HCT116 (cell line): ENCODE data around the gene PANX2. TPM values are rescaled to one million over a fixed set of nuclear protein-coding genes. Genes with fewer than 3 reads are reported as not detected.

Source experiments
- ATAC-seq: fragments of 200-7000 bp; cut with Tn5 transposase; 2 replicates; pipeline ENCODE4 v1.9.1; 2020; ENCODE audit warnings: mild to moderate bottlenecking, moderate library complexity
- BruUV-seq: library from RNA; stranded (reverse); fragments of 400-500 nt; replicated peaks from 2 replicates; lab custom pipeline; 2021; lab: Mats Ljungman, UMichigan
- CTCF ChIA-PET: fragments of 300-600 bp; sonication (Branson Sonifier 250); formaldehyde crosslinking; loops from one replicate; lab custom pipeline; 2021; ENCODE audit warnings: antibody characterized with exemption; lab: Charles Lee
- POLR2A ChIA-PET: fragments of 300-600, 350-600 bp; sonication (Branson Sonifier 250); formaldehyde crosslinking; loops from one replicate; lab custom pipeline; 2021; ENCODE audit warnings: antibody characterized with exemption; lab: Charles Lee
- RAD21 ChIA-PET, 2 experiments: fragments of 300-600 bp; sonication (Branson Sonifier 250); formaldehyde crosslinking; loops; one replicate each; lab custom pipeline; 2023; ENCODE audit warnings: low total read pairs in 2 of 2; ENCODE audit not compliant: uncharacterized antibody in 2 of 2, unreplicated experiment in 2 of 2, low non-redundant PET in 1 of 2; lab: Charles Lee
- DNase-seq: peaks from one replicate; pipeline ENCODE4 v3.0.0-alpha.2; 2010; ENCODE audit warnings: low read depth, low spot score
- H2AFZ ChIP-seq: fragments of 200-600 bp; shearing (Covaris generic), sonication (generic); 2 replicates; pipeline ENCODE4 v1.6.1; 2017; ENCODE audit warnings: low read depth, mixed run types, mixed read lengths, antibody characterized with exemption, low read length; ENCODE audit not compliant: poor library complexity, severe bottlenecking
- H3K27ac ChIP-seq: 2 replicates; pipeline ENCODE4 v1.5.1; 2012; ENCODE audit warnings: low read depth, low read length
- H3K27me3 ChIP-seq: fragments of 200-600 bp; sonication (generic); 2 replicates; pipeline ENCODE4 v1.6.1; 2016; ENCODE audit warnings: mixed run types, low read length, mixed read lengths; ENCODE audit not compliant: insufficient read depth
- H3K36me3 ChIP-seq, 2 experiments: fragments of 200-500 bp in 1 of 2; fragments of 200-600 bp in 1 of 2; sonication (Bioruptor generic) in 1 of 2; sonication (generic) in 1 of 2; 2 replicates each; pipeline versions ENCODE4 v1.5.1 to v1.6.1; 2014 to 2016; ENCODE audit warnings: low read length in 2 of 2, inconsistent platforms in 1 of 2, mixed read lengths in 1 of 2, mixed run types in 1 of 2; ENCODE audit not compliant: insufficient read depth in 2 of 2, control insufficient read depth in 1 of 2
- H3K4me1 ChIP-seq, 2 experiments: fragments of 200-600 bp in 1 of 2; sonication (generic) in 1 of 2; 2 replicates each; pipeline versions ENCODE4 v1.5.1 to v1.6.1; 2012 to 2017; ENCODE audit warnings: low read length in 2 of 2, inconsistent platforms in 1 of 2, mild to moderate bottlenecking in 1 of 2, mixed read lengths in 1 of 2, mixed run types in 1 of 2, moderate library complexity in 1 of 2; ENCODE audit not compliant: insufficient read depth in 2 of 2, control insufficient read depth in 1 of 2
- H3K4me2 ChIP-seq: fragments of 200-600 bp; sonication (generic); 2 replicates; pipeline ENCODE4 v1.6.1; 2017; ENCODE audit warnings: mixed run types, low read length, mixed read lengths
- H3K4me3 ChIP-seq, 2 experiments: fragments of 200-600 bp in 1 of 2; sonication (generic) in 1 of 2; replicated peaks in 1 of 2; 2 replicates each; pipeline ENCODE4 v1.5.1; 2011 to 2016; ENCODE audit warnings: low read length in 2 of 2, control low read depth in 1 of 2, low read depth in 1 of 2, mild to moderate bottlenecking in 1 of 2, mixed read lengths in 1 of 2, mixed run types in 1 of 2
- H3K79me2 ChIP-seq: fragments of 200-600 bp; sonication (generic); 2 replicates; pipeline ENCODE4 v1.6.1; 2017; ENCODE audit warnings: mild to moderate bottlenecking, mixed run types, low read length, moderate library complexity, mixed read lengths; ENCODE audit not compliant: insufficient read depth
- H3K9ac ChIP-seq: fragments of 200-600 bp; sonication (generic); 2 replicates; pipeline ENCODE4 v1.6.1; 2016; ENCODE audit warnings: low read length, mixed read lengths
- H3K9me2 ChIP-seq: fragments of 200-600 bp; sonication (generic), shearing (Covaris generic); 2 replicates; pipeline ENCODE4 v1.6.1; 2017; ENCODE audit warnings: mixed run types, mild to moderate bottlenecking, moderate library complexity; ENCODE audit not compliant: insufficient read depth
- H3K9me3 ChIP-seq, 2 experiments: fragments of 200-500 bp in 1 of 2; fragments of 200-600 bp in 1 of 2; sonication (Bioruptor generic) in 1 of 2; sonication (generic) in 1 of 2; 2 replicates each; pipeline ENCODE4 v1.6.1; 2014 to 2017; ENCODE audit warnings: low read length in 2 of 2, mixed read lengths in 2 of 2, inconsistent platforms in 1 of 2, low read depth in 1 of 2, mild to moderate bottlenecking in 1 of 2, mixed run types in 1 of 2, moderate library complexity in 1 of 2; ENCODE audit not compliant: control insufficient read depth in 1 of 2, insufficient read depth in 1 of 2
- H4K20me1 ChIP-seq: fragments of 200-600 bp; sonication (generic), shearing (Covaris generic); 2 replicates; pipeline ENCODE4 v1.6.1; 2017; ENCODE audit warnings: mixed run types, mild to moderate bottlenecking, moderate library complexity; ENCODE audit not compliant: insufficient read depth
- CEBPB ChIP-seq: IDR thresholded peaks from 2 replicates; pipeline ENCODE4 v1.6.1; 2012; ENCODE audit warnings: low read depth
- FOSL1 ChIP-seq: IDR thresholded peaks from 2 replicates; pipeline ENCODE4 v1.6.1; 2012; ENCODE audit warnings: low read depth
- POLR2A ChIP-seq: IDR thresholded peaks from 2 replicates; pipeline ENCODE4 v1.7.0; 2011; ENCODE audit warnings: borderline replicate concordance; ENCODE audit not compliant: insufficient read depth, insufficient read length; ENCODE audit errors: extremely low read depth
- POLR2AphosphoS5 ChIP-seq: IDR thresholded peaks from 2 replicates; pipeline ENCODE4 v1.6.1; 2011; ENCODE audit warnings: mild to moderate bottlenecking, low read depth, low read length, moderate library complexity
- RAD21 ChIP-seq: IDR thresholded peaks from 2 replicates; pipeline ENCODE4 v1.6.1; 2012; ENCODE audit warnings: low read depth, mild to moderate bottlenecking
- TCF7L2 ChIP-seq: IDR thresholded peaks from 2 replicates; pipeline ENCODE4 v1.7.0; 2011; ENCODE audit warnings: borderline replicate concordance, inconsistent platforms; ENCODE audit not compliant: insufficient read depth, insufficient read length; ENCODE audit errors: extremely low read depth
- intact Hi-C: fragments of 100-400 bp; cut with micrococcal nuclease; formaldehyde crosslinking; loops from 2 replicates; pipeline ENCODE4 v1.10.0; 2022
- total RNA-seq: library from RNA; stranded (reverse); gene quantifications from one replicate; pipeline ENCODE4 v1.2.1, GENCODE V29; 2021; ENCODE audit not compliant: unreplicated experiment
- TF ChIP-seq, protein P1 (sequence below): IDR thresholded peaks from 2 replicates; pipeline ENCODE4 v1.6.1; 2012

Gene PANX2
- total RNA-seq, 1 experiment from 2014 or later = 8.0 TPM

GRCh38 chr22:50196256-50196655 lies 25.7 kb downstream of the PANX2 start:
- no peaks in the 10 kb centered on the region for H3K27me3 ChIP-seq
- no peak overlapping the region for H3K27ac ChIP-seq
- H3K9me2 ChIP-seq = no peaks in the 10 kb centered on the region
- RAD21 ChIA-PET = interaction anchor here in 1 of 2 experiments (0.7 kb wide), 1 partner anchor 36 kb away, joined by 3 read pairs; no protein-coding TSS in a partner anchor
- H2AFZ ChIP-seq = no peak overlapping the region
- no peak overlapping the region for H3K4me2 ChIP-seq
- CTCF ChIA-PET = no interaction called here
- H3K9ac ChIP-seq = no peak overlapping the region
- POLR2A ChIA-PET = no interaction called here
- no peaks in the 10 kb centered on the region for H3K9me3 ChIP-seq
- TF ChIP-seq RAD21 (no peak), POLR2A (no peak), POLR2AphosphoS5 (0 out of 2 replicates have a peak, but pooled peaks have one; percentile 6)
- TF ChIP-seq, protein P1, sequence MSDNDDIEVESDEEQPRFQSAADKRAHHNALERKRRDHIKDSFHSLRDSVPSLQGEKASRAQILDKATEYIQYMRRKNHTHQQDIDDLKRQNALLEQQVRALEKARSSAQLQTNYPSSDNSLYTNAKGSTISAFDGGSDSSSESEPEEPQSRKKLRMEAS = no peak
- H4K20me1 ChIP-seq = peaks cover under 1% of the 10 kb centered on the region; the same call in 1 of the 2 replicates
- H3K4me3 ChIP-seq = no peak overlapping the region
- peaks cover 2 to 20% of the 10 kb centered on the region in 2 experiments; a peak in 3 of 4 replicates for H3K36me3 ChIP-seq
- ATAC-seq (no peak), DNase-seq (no peak)
- peaks cover 5 to 9% of the 10 kb centered on the region in 2 experiments; a peak in 3 of 4 replicates for H3K4me1 ChIP-seq
- intact Hi-C loops = no loop called here
- no TSS peak for BruUV-seq
- peaks cover 34% of the 10 kb centered on the region for H3K79me2 ChIP-seq

GRCh38 chr22:50197000-50197800 lies 26.7 kb downstream of the PANX2 start:
- H3K4me1 ChIP-seq = peaks cover 7 to 18% of the 10 kb centered on the region in 2 experiments; a peak in 3 of 4 replicates
- CTCF ChIA-PET = no interaction called here
- no peak overlapping the region for H3K27ac ChIP-seq
- H4K20me1 ChIP-seq = no peaks in the 10 kb centered on the region
- no peaks in the 10 kb centered on the region for H3K27me3 ChIP-seq
- no peak for ATAC-seq
- H3K36me3 ChIP-seq = peaks cover 2 to 20% of the 10 kb centered on the region in 2 experiments; a peak in 3 of 4 replicates
- DNase-seq = no peak
- no peak overlapping the region for H3K4me3 ChIP-seq
- no peak overlapping the region for H3K4me2 ChIP-seq
- RAD21 ChIA-PET = interaction anchor here in 1 of 2 experiments (0.7 kb wide), 1 partner anchor 35 kb away, joined by 3 read pairs; no protein-coding TSS in a partner anchor
- no peak overlapping the region for H2AFZ ChIP-seq
- intact Hi-C loops = no loop called here
- POLR2A ChIA-PET = no interaction called here
- no peaks in the 10 kb centered on the region for H3K9me3 ChIP-seq
- TF ChIP-seq TCF7L2 (no peak), FOSL1 (no peak), CEBPB (no peak)
- BruUV-seq = no TSS peak
- H3K79me2 ChIP-seq = peaks cover 32% of the 10 kb centered on the region
- H3K9me2 ChIP-seq = no peaks in the 10 kb centered on the region
- H3K9ac ChIP-seq = no peak overlapping the region
